Omental fat pad (tissue), 4 donors: ENCODE data around the gene SRL. TPM values are rescaled to one million over a fixed set of nuclear protein-coding genes. Genes with fewer than 3 reads are reported as not detected.

Experiments
- ATAC-seq: fragments of 150-250 bp; one replicate; pipeline ENCODE4 v1.9.1; 2016; ENCODE audit warnings: mild to moderate bottlenecking, moderate library complexity; ENCODE audit not compliant: low FRiP score
- DNase-seq: peaks from one replicate; pipeline ENCODE4 v3.0.0-alpha.2; 2019; ENCODE audit warnings: low spot score
- CTCF ChIP-seq, 3 donors: fragments of 450-650 bp; IDR thresholded peaks; one replicate each; pipeline ENCODE4 v1.5.1; 2016 to 2017; ENCODE audit warnings: antibody characterized with exemption in 3 of 3, mild to moderate bottlenecking in 3 of 3, moderate library complexity in 2 of 3
- total RNA-seq, 4 donors: library from RNA; depleted of rRNA; stranded (reverse); fragments of >200 nt; gene quantifications; one replicate each; pipeline ENCODE4 v1.1.0, GENCODE V29; 2016

Gene SRL
- total RNA-seq, 4 donors from 2014 or later, result 0.84 to 4.4 (median 1.9) TPM

- no peak for TF ChIP-seq CTCF (IDR thresholded peaks at IDR 0.05)
- ATAC-seq (no peak), DNase-seq (no peak)
Measured at GRCh38 chr16:4277987-4278513, 36.2 kb upstream of the SRL start.

GRCh38 chr16:4275861-4276260, 34.0 kb upstream of the SRL start:
- DNase-seq (no peak), ATAC-seq (no peak)
- TF ChIP-seq CTCF (IDR thresholded peaks at IDR 0.05), result no peak

- TF ChIP-seq CTCF (IDR thresholded peaks at IDR 0.05), result no peak
- ATAC-seq (peak; percentile 31), DNase-seq (no peak)
Measured at GRCh38 chr16:4273858-4274311, 32.0 kb upstream of the SRL start.

GRCh38 chr16:4272114-4272956, 30.5 kb upstream of the SRL start:
- ATAC-seq (peak; percentile 5), DNase-seq (no peak)
- TF ChIP-seq CTCF (IDR thresholded peaks at IDR 0.05), result no peak

GRCh38 chr16:4271176-4272113, 29.6 kb upstream of the SRL start:
- TF ChIP-seq CTCF (IDR thresholded peaks at IDR 0.05), result no peak
- peak; percentile 84 for ATAC-seq
- peak; percentile 72 for DNase-seq

- ATAC-seq (no peak), DNase-seq (no peak)
- no peak for TF ChIP-seq CTCF (IDR thresholded peaks at IDR 0.05)
Measured at GRCh38 chr16:4270595-4270994, 28.7 kb upstream of the SRL start.
